ENCODE data around the gene KIN.

The KIN gene

DNA sequence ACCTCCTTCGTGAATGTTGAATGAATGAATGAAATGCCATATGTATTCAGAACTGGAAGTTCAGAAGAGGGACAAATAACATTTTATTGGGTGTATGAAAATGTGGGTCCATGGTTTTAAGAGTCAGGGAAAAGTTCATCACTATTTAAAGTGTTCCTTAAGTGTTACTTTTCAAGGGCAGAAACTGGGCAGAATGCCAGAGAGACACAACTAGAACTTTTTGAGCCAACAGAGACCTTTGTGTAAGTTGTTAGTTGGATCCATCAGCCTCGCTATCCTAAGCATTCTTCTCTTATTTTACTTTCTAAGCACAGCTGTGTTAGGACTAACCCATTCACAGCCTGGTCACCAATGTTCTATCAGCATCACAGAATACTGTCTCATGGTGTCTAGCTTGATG is 16.9 kb upstream of the KIN start:
- Mint-ChIP-seq H3K4me3 (no peak overlapping the region), H3K27ac (no peak overlapping the region), H3K36me3 (ENCODE audit: low read depth) (peaks cover 57% of the 10 kb centered on the region), H3K9me3 (no peaks in the 10 kb centered on the region), H3K27me3 (ENCODE audit: low read depth) (no peaks in the 10 kb centered on the region), H3K4me1 (no peaks in the 10 kb centered on the region)
- TF ChIP-seq, protein P1, sequence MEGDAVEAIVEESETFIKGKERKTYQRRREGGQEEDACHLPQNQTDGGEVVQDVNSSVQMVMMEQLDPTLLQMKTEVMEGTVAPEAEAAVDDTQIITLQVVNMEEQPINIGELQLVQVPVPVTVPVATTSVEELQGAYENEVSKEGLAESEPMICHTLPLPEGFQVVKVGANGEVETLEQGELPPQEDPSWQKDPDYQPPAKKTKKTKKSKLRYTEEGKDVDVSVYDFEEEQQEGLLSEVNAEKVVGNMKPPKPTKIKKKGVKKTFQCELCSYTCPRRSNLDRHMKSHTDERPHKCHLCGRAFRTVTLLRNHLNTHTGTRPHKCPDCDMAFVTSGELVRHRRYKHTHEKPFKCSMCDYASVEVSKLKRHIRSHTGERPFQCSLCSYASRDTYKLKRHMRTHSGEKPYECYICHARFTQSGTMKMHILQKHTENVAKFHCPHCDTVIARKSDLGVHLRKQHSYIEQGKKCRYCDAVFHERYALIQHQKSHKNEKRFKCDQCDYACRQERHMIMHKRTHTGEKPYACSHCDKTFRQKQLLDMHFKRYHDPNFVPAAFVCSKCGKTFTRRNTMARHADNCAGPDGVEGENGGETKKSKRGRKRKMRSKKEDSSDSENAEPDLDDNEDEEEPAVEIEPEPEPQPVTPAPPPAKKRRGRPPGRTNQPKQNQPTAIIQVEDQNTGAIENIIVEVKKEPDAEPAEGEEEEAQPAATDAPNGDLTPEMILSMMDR (IDR thresholded peaks at IDR 0.05; ENCODE audit: unreplicated experiment in 3 of 3) = no peak

DNA sequence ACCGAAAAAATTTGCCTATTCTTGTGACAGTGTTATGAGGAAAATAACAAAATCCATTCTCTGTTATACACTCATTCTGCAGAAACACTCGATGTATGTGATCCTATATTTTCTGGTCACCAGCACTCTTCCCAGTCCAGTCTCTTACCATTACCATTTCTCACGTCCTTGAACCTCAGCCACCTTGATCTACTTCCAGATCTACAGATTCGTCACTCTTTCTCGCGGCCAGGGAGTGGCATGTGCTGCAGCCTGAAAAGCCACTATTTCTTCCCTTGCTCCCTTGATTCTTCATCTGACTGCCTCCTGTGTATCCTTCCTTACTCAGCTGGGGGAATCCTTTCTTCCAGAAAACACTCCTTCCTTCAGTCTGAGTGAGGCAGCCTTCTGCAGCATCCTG is 16.4 kb upstream of the KIN start:
- TF ChIP-seq, protein P1 (IDR thresholded peaks at IDR 0.05; ENCODE audit: unreplicated experiment in 3 of 3) = no peak
- peaks cover 62% of the 10 kb centered on the region for H3K36me3 Mint-ChIP-seq (ENCODE audit: low read depth)
- H3K27ac Mint-ChIP-seq = no peak overlapping the region
- no peaks in the 10 kb centered on the region for H3K27me3 Mint-ChIP-seq (ENCODE audit: low read depth)
- H3K4me1 Mint-ChIP-seq = no peaks in the 10 kb centered on the region
- H3K4me3 Mint-ChIP-seq = no peak overlapping the region
- no peaks in the 10 kb centered on the region for H3K9me3 Mint-ChIP-seq

DNA sequence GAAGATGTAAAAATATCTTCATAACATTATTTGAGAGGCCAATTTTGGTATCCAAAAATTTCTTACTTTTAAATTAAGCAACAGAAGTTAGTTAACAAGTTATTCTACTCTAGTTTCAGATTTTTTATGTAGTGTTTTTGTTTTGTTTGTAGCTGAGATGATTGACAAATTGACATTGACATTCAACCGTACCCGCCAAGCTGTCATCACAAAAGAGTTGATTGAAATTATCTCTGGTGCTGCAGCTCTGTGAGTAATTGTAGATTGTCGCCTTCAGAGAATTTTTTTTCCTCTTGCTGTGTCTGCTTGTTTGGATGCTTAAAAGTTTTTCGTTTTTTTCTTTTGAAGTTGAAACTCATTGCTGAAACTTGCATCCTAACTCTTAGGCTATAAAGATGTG is 14.8 kb upstream of the KIN start:
- H3K9me3 Mint-ChIP-seq = no peaks in the 10 kb centered on the region
- peaks cover 72% of the 10 kb centered on the region for H3K36me3 Mint-ChIP-seq (ENCODE audit: low read depth)
- H3K27ac Mint-ChIP-seq = no peak overlapping the region
- no peaks in the 10 kb centered on the region for H3K4me1 Mint-ChIP-seq
- H3K4me3 Mint-ChIP-seq = no peak overlapping the region
- TF ChIP-seq, protein P1 (IDR thresholded peaks at IDR 0.05; ENCODE audit: unreplicated experiment in 3 of 3) = no peak
- no peaks in the 10 kb centered on the region for H3K27me3 Mint-ChIP-seq (ENCODE audit: low read depth)

DNA sequence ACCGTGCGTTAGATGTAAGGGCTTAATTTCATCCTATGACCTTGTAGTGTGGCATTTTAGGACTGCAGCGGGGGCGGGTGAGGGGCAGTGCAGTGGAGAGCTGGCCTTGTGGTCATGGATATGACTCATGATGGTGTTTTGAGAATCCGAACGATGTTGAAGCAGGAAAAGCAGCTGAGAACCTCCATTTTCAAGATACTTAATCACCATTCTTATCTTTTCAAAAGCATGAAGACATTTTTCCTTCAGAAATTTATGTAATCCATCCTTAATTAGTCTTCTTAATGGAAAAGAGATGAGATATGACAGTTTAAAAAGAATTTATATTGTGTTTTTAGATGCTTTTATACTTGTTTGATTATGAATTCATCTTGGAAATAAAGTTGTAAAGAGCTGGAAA is 9.8 kb upstream of the KIN start:
- Mint-ChIP-seq H3K36me3 (ENCODE audit: low read depth) (peaks cover 64% of the 10 kb centered on the region), H3K9me3 (no peaks in the 10 kb centered on the region)
- TF ChIP-seq, protein P1 (IDR thresholded peaks at IDR 0.05; ENCODE audit: unreplicated experiment in 3 of 3) = no peak

DNA sequence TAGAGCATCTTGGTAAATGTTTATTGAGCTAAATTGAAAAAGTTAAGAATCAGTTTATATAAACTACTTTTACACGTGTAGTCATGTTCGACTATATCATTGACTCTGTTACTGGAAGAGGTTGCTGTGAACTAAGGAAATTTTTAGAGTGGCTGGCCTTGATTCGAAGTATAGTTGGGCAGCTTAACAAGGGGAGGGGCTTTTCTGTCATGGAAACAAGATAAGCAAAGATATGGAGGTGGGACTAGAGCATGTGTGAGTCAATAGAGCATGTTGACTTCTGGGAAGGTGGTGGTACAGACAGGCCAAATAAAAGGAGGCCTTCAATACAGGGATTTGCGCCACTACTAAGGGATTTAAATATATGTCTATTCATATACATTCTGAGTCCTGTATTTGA is 7.8 kb upstream of the KIN start:
- Mint-ChIP-seq H3K36me3 (ENCODE audit: low read depth) (peaks cover 63% of the 10 kb centered on the region), H3K4me3 (no peak overlapping the region), H3K27ac (no peak overlapping the region), H3K27me3 (ENCODE audit: low read depth) (no peaks in the 10 kb centered on the region), H3K9me3 (no peaks in the 10 kb centered on the region), H3K4me1 (peaks cover 24% of the 10 kb centered on the region)
- TF ChIP-seq, protein P1 (IDR thresholded peaks at IDR 0.05; ENCODE audit: unreplicated experiment in 3 of 3) = no peak

More for the DNA sequence above, 9.8 kb upstream of the KIN start:
- Mint-ChIP-seq H3K4me3 (no peak overlapping the region), H3K4me1 (peaks cover 17% of the 10 kb centered on the region), H3K27ac (no peak overlapping the region), H3K27me3 (ENCODE audit: low read depth) (no peaks in the 10 kb centered on the region)

DNA sequence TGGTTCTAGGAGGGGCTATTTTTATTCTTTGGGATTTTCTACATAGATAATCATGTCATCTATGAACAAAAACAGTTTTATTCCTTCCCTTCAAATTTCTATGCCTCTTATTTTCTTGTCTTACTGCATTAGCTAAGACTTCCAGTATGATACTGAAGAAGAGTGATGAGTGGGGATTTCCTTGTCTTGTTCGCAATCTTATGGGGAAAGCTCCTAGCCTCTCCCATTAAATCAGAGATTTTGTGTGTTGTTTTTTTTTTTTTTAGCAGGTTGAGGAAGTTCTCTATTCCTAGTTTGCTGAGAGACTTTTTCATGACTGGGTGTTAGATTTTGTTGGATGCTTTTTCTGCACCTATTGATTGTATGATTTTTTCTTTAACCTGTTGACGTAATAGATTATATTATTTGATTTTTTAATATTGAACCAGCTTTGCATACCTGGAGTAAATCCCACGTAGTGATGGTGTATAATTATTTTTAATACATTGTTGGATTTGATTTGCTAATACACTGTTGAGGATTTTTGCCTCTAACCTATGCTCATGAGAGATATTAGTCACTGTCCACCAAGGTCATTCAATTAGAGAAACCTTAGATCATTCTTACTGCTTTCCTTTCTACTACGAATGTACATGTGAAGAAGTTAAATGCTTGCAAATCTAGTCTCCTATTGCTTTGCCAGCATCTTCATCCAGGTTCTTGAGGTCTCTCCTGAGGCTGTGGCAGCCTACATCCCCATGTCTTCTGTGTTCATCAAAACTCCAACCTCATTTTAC is 6.6 kb upstream of the KIN start:
- Mint-ChIP-seq H3K36me3 (ENCODE audit: low read depth) (peaks cover 59% of the 10 kb centered on the region), H3K27ac (no peak overlapping the region), H3K4me3 (no peak overlapping the region), H3K27me3 (ENCODE audit: low read depth) (no peaks in the 10 kb centered on the region), H3K9me3 (no peaks in the 10 kb centered on the region), H3K4me1 (peaks cover 32% of the 10 kb centered on the region)
- TF ChIP-seq, protein P1 (IDR thresholded peaks at IDR 0.05; ENCODE audit: unreplicated experiment in 3 of 3) = no peak
